M059J (cell line): Measurements from ENCODE around the gene ABHD2. TPM values are rescaled to one million over a fixed set of nuclear protein-coding genes. Genes with fewer than 3 reads are reported as not detected.
"Not testable (repeated sequence)": the region's sequence is repeated elsewhere in the genome, so short reads cannot be mapped to it uniquely, and the experiment has no call there.

Source experiments
- DNase-seq: peaks from one replicate; pipeline ENCODE4 v3.0.0-alpha.2; 2012; ENCODE audit warnings: low read depth
- total RNA-seq: library from RNA; depleted of rRNA; stranded (reverse); fragments of >200 nt; shearing (Covaris generic); gene quantifications from 2 replicates; pipeline ENCODE4 v1.2.3, GENCODE V29; 2014; rRNA removed

ABHD2 gene, protein sequence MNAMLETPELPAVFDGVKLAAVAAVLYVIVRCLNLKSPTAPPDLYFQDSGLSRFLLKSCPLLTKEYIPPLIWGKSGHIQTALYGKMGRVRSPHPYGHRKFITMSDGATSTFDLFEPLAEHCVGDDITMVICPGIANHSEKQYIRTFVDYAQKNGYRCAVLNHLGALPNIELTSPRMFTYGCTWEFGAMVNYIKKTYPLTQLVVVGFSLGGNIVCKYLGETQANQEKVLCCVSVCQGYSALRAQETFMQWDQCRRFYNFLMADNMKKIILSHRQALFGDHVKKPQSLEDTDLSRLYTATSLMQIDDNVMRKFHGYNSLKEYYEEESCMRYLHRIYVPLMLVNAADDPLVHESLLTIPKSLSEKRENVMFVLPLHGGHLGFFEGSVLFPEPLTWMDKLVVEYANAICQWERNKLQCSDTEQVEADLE
- 34.6 and 60.5 TPM in 2 replicates for total RNA-seq

DNA sequence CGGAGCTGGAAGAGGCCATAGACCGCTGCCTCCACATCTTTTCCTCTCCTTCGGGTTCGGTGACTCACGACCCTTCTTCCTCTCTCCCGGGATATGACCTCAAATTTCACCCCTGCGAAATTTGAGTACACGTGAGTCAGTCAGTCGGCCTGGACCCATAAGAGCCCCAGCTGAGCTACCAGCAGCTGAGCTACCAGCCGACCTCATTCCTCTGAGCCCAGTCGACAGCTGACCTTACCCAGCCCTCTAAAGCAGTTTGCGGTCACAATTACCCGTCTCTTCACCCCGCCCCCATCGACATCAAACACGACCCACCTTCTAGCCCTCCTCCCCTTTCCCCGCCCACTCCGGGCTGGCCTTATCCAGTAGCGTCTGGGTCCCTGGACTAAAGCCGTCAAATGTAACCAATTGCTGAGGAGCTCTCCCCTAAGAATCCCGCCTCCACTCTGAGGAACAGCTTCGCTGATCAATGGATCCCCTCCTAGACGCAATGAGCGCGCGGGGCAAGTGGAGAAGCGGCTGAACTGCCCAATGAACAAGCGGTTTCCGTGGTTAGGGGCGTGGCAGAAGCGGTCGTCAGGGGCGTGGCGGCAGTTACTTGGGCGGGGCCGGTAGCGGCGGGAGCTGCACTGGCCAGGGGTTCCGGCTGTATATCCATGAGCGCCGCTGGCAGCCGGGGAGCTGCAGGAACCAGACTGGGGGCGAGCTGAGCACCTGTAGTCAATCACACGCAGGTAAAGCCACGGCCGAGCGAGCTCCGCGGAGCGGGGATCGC lies at the start of gene ABHD2:
Gene ABHD2 (plus strand): TSS at position 627 of the 775 bp plus-strand sequence. CDS start 27,872 bp downstream, outside the sequence.
- peak; percentile 100 for DNase-seq

- no peak for DNase-seq
Measured at GRCh38 chr15:89039142-89039541, 49.1 kb upstream of the ABHD2 start.

- DNase-seq = no peak
Measured at GRCh38 chr15:89041507-89041906, 46.7 kb upstream of the ABHD2 start.

DNA sequence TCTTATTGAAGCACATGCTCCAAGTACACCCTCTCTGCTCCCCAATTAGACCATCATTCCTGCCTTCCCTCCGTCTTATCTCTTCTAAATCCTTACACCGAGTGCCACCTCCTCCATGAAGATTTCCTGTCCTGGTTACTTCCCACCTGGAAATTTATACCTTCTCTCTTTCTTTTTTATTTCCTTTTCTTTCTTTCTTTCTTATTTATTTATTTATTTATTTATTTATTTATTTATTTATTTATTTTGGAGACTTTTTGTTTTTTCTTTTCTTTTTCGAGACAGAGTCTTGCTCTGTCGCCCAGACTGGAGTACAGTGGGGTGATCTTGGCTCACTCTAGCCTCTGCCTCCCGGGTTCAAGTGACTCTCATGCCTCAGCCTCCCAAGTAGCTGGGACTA lies 45.9 kb upstream of the ABHD2 start:
- DNase-seq = no peak

GRCh38 chr15:89043031-89044002 lies 44.9 kb upstream of the ABHD2 start:
- no peak for DNase-seq

DNA sequence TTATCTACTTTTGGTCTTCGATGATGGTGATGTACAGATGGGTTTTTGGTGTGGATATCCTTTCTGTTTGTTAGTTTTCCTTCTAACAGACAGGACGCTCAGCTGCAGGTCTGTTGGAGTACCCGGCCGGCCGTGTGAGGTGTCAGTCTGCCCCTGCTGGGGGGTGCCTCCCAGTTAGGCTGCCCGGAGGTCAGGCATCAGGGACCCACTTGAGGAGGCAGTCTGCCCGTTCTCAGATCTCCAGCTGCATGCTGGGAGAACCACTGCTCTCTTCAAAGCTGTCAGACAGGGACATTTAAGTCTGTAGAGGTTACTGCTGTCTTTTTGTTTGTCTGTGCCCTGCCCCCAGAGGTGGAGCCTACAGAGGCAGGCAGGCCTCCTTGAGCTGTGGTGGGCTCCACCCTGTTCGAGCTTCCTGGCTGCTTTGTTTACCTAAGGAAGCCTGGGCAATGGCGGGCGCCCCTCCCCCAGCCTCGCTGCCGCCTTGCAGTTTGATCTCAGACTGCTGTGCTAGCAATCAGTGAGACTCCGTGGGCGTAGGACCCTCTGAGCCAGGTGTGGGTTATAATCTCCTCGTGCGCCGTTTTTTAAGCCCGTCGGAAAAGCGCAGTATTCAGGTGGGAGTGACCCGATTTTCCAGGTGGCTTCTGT lies 39.1 kb upstream of the ABHD2 start:
- not testable (repeated sequence) for DNase-seq

DNA sequence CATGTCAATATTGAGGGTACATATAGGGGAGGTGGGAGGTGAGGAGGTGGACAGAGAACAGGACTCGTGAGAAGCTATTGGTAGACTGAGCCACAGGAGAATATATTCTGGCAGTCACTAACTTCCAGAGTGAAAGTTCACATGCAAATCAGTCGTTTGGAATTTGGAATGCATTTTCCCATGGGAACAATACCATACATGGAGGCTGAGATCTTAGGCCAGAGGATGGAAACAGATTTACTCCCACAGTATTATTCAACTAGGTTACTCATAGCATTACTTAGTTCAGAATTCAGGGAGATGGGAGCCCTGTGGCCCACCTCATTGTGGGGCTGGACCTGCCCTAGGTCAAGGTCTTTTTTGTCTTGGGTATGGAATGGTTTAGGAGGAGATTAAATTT lies 36.4 kb upstream of the ABHD2 start:
- DNase-seq = peak; percentile 54

DNA sequence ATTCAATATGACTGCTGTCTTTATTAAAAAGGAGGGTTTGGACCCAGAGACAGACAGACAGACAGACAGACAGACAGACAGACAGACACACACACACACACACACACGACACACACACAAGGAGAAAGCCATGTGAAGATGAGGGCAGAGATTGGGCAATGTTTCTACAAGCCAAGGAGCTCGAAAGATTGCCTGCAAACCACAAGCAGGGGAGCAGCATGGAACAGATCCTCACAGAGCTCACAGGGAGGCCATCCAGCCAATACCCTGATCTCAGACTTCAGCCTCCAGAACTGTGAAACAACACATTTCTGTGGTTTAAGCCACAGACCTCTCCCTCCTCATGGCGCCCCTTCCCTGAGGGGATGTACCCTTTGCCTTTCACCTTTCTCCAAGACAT lies 35.8 kb upstream of the ABHD2 start:
- peak; percentile 78 for DNase-seq

GRCh38 chr15:89054873-89055272 lies 33.4 kb upstream of the ABHD2 start:
- DNase-seq = no peak

DNA sequence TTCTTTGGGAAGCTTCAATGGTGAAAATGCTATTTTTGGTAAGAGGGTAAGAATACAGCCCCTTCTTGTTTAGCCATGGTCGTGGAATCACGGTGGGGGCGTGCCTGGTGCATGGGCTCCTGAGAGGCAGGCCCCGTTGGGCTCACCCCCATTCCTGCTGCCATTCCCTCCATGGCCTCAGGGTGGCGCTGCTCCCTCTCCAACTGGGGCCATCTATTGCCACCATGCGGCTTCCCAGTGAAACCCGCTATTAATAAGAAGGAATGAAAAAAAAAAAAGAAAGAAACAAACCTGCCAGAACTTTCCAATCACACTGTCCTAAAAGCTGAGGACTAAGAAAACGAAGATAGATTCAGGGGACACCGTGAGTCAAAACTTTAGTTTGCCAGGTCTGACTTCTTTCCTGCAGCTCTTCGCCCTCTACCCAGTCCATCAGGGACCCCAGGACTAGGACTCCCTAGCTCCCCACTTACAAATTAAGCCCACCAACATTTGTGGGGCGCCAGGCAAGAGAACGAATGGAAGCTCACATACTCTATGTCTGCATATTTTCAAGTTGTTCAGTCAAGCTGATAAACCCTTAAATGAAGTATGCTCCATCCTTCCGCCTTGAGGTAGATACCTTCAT lies 30.6 kb upstream of the ABHD2 start:
- DNase-seq = peak; percentile 72

DNA sequence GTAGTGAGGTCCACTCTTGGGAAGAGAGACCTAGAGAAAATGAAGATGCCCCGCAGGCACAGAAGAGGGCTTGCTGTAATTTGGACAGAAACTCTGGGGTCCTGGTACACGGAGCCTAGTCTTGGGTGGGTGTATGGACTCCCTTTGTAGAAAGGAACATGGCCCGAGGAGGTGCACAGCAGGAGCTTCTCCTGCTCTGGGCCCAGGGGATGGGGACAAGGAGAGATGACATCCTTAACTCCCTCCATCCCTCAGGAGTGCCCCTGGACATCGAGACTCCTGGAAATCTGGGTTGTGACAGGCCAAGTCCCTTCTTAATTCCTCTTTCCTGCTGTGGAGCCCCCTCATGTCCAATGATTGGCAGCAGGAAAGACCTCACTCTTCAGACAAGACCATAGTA lies 29.9 kb upstream of the ABHD2 start:
- no peak for DNase-seq

DNA sequence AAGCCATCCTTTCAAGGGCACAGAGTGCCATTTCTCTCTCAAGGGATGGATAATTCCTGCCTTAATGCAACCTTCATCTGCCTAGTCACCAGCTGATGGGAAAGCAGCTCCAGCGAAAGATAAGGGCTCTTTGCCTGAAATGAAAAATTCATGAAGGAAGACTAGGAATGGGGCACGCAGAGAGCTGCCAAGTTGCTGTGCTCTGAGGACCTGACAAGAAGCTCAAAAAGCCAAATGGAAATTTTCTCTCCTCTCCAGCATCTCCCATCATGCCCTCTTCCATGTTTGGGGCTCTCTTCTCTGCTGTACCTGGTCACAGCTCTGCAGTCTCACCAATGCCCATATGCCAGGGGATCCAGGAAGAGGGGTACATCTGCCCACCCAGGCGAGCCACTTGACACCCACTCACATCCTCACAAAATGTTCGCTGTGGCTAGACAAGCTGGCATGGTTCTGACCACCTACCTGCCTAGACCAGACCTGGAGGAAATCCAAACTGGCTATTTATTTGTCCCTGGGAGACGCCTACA lies 29.3 kb upstream of the ABHD2 start:
- DNase-seq = no peak

- no peak for DNase-seq
Measured at GRCh38 chr15:89066280-89066679, 22.0 kb upstream of the ABHD2 start.

GRCh38 chr15:89067751-89068150 lies 20.5 kb upstream of the ABHD2 start:
- peak; percentile 50 for DNase-seq

GRCh38 chr15:89068325-89068784 lies 19.9 kb upstream of the ABHD2 start:
- DNase-seq = peak; percentile 96

- no peak for DNase-seq
Measured at GRCh38 chr15:89070197-89071124, 17.8 kb upstream of the ABHD2 start.

- no peak for DNase-seq
Measured at GRCh38 chr15:89071471-89071870, 16.8 kb upstream of the ABHD2 start.

- DNase-seq = no peak
Measured at GRCh38 chr15:89072277-89072869, 15.9 kb upstream of the ABHD2 start.
